Motor neuron (in vitro differentiated cells): ENCODE results near the gene ENPP5. TPM values are rescaled to one million over a fixed set of nuclear protein-coding genes. Genes with fewer than 3 reads are reported as not detected.
A peak's percentile ranks its signal among the peaks of the same experiment; 100 is the strongest.

Source experiments
- ATAC-seq, 8 experiments: fragments of 200-7000 bp; cut with Tn5 transposase; replicated peaks in 6 of 8; 2 replicates each; pipeline ENCODE4 v1.8.0; 2021; ENCODE audit warnings: mild to moderate bottlenecking in 8 of 8, moderate library complexity in 8 of 8
- H3K27ac ChIP-seq, 2 donors: fragments of 250-450 bp; sonication (Bioruptor Pico); 2 replicates each; pipeline ENCODE4 v1.9.0; 2021; ENCODE audit warnings: antibody characterized with exemption in 2 of 2, mild to moderate bottlenecking in 2 of 2, moderate library complexity in 1 of 2
- H3K4me1 ChIP-seq, 2 donors: fragments of 250-450 bp; sonication (Bioruptor Pico); replicated peaks in 1 of 2; 2 replicates each; pipeline ENCODE4 v1.6.1; 2021; ENCODE audit warnings: antibody characterized with exemption in 2 of 2, mild to moderate bottlenecking in 2 of 2, moderate library complexity in 1 of 2
- H3K4me3 ChIP-seq, 5 donors: fragments of 250-450 bp; sonication (Bioruptor Pico); 2 replicates each; pipeline ENCODE4 v1.9.0; 2021; ENCODE audit warnings: antibody characterized with exemption in 5 of 5, mild to moderate bottlenecking in 5 of 5, moderate library complexity in 4 of 5
- WGBS, 10 experiments: fragments of 450-650 bp; shearing (Covaris generic); methylation state at CpG; one replicate each; pipeline ENCODE4 v1.0.0; 2022; 5-methylcytosine and 5-hydroxymethylcytosine counted together
- in situ Hi-C, 9 experiments: fragments of 400-800 bp; cut with MboI; loops; one replicate each; pipeline ENCODE4 v1.15.0; 2021; ENCODE audit warnings: low sequenced_read_pairs in 9 of 9, low pct_unique_long_range_greater_than_20kb in 2 of 9; ENCODE audit not compliant: unreplicated experiment in 9 of 9
- total RNA-seq, 8 experiments: library from RNA; unstranded; fragments of 300-600 nt; gene quantifications; 2 replicates each; pipeline versions ENCODE4 v1.2.3 to v1.2.4, GENCODE V29; 2022

Gene ENPP5
- total RNA-seq, 8 experiments from 2014 or later: 0.17 to 5.1 (median 2.3) TPM; not detected in 2

DNA sequence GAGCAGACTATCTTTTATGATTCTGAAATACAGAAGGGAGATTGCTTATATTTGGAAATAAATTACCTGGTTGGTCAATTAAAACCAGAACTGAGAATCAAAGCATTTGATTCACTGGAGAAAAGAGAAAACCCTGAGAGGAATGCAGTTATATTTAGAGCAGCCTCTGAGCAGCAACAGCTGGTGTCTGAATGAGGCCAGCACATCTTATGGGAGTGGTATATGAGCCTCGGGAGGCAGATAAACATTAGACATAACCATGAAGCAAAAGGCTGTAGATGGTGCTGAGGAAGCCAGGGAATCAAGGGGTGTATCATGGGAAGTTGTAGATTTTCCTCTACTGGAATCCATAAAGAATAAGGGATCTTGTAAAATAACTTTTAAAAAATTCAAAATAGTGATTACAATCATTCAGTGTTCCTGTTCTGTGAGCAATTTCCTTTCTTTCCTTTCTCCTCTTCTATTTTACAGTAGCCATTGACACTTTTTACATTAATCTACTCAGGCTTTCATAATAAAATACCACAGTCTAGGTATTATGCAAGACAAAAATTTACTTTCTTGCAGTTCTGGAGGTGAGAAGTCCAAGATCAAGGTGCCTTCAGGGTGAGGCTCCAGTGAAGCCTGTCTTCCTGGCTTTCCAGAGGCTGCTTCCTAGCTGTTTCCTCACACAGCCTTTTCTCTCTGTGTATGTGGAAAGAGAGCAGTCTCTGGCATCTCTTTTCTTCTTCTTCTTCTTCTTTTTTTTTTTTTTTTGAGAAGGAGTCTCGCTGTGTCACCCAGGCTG, 32.8 kb upstream of the ENPP5 start:
- peak in 3 of 8 experiments; percentile 27 to 61 (median 54) for ATAC-seq
- in situ Hi-C loops: loop anchor here in 1 of 9 experiments (25.0 kb wide), 1 partner anchor 116 kb away; no protein-coding TSS in a partner anchor

DNA sequence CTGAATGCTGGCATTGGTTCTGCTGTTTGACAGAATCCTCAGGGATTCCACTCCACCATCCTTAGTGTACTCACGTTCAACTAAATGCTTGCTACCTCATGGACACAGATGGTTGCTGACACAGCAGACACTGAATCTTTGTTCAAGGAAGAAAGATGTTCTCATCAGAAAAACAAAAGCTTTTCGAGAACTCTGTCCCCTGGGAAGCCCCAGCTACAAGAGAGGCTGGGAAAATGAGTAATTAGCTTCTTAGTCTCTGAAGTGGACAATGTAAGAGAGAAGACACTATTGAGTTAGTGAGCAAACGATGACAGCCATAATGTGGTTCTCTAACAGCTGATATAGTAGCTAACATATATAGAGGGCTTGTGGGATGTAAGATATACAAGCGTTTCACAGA, 30.9 kb upstream of the ENPP5 start:
- peak in 4 of 8 experiments; percentile 47 to 69 (median 58) for ATAC-seq
- WGBS, 10 experiments: 0 to 80% (median 38%) methylated on average over 1 to 4 of the region's 4 CpGs; no CpG with 5 or more reads in 2 of the 10 experiments
- in situ Hi-C loops: loop anchor here in 1 of 9 experiments (25.0 kb wide), 1 partner anchor 114 kb away; no protein-coding TSS in a partner anchor
- Histone ChIP-seq H3K4me1 (peaks cover 0 to 8% of the 10 kb centered on the region in 2 donors), H3K4me3 (no peak overlapping the region), H3K27ac (no peak overlapping the region)

More for the DNA sequence above, 32.8 kb upstream of the ENPP5 start:
- Histone ChIP-seq H3K4me1 (peaks cover 0 to 8% of the 10 kb centered on the region in 2 donors), H3K27ac (no peak overlapping the region), H3K4me3 (no peak overlapping the region)
- 0 to 100% (median 70%) methylated on average over 1 to 2 of the region's 2 CpGs; no CpG with 5 or more reads in 2 of the 10 experiments for WGBS, 10 experiments

DNA sequence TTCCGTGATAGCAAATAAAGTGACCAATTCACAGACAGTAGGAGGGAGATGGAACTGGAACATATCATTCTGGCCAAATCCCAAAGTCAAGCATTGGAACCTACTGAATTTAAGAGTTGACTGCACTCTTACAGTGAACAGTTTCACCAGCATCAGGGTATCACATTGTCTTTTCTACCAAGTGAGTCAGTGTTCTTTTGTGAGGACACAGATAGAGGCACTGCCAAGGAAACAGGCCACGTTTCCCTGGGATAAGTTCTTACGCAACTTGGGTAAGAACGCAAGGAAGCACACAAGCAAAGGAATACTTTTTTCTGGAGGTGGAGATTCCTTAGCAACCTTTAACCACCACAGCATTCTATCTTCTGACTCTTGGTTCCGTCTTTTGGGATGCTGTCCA, 28.6 kb upstream of the ENPP5 start:
- ATAC-seq: peak in 1 of 8 experiments; percentile 66
- 14 to 94% (median 79%) methylated on average over 1 to 5 of the region's 5 CpGs for WGBS, 10 experiments
- in situ Hi-C loops: no loop called here
- H3K4me1 ChIP-seq: peaks cover 0 to 8% of the 10 kb centered on the region in 2 donors
- H3K4me3 ChIP-seq: no peak overlapping the region
- no peak overlapping the region for H3K27ac ChIP-seq

- in situ Hi-C loops: no loop called here
These were observed 21.2 kb upstream of the ENPP5 start for GRCh38 chr6:46191961-46192360.

GRCh38 chr6:46190889-46191288, 20.1 kb upstream of the ENPP5 start:
- no peak overlapping the region for H3K27ac ChIP-seq
- 28 to 100% (median 82%) methylated on average over 1 to 3 of the region's 4 CpGs; no CpG with 5 or more reads in 3 of the 10 experiments for WGBS, 10 experiments
- no peak for ATAC-seq
- in situ Hi-C loops: no loop called here
- no peaks in the 10 kb centered on the region for H3K4me1 ChIP-seq
- H3K4me3 ChIP-seq: no peak overlapping the region

More at GRCh38 chr6:46191961-46192360, 21.2 kb upstream of the ENPP5 start:
- 0 to 100% (median 78%) methylated on average over 1 of the region's 1 CpG; no CpG with 5 or more reads in 1 of the 10 experiments for WGBS, 10 experiments
- H3K27ac ChIP-seq: no peak overlapping the region
- no peaks in the 10 kb centered on the region for H3K4me1 ChIP-seq
- ATAC-seq: no peak
- H3K4me3 ChIP-seq: no peak overlapping the region

DNA sequence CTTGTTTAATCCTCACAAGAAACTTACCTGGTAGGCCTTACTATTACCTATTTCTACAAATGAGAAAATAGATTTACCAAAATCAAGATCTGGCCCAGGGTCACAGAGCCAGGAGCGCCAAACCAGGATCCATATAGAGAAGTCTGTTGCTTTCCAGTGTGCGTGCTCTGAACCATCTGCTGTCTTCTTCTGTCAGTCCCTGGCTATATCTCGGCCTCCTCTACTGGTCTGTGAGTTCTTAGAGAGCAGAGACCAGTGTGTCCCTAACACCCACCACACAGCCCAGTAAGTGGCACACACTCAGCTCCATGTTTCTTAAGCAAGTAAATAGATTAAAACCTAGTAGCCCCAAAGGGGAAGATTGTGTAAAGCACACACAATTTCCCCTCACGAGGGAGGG, 18.9 kb upstream of the ENPP5 start:
- Histone ChIP-seq H3K4me3 (no peak overlapping the region), H3K27ac (no peak overlapping the region), H3K4me1 (no peaks in the 10 kb centered on the region)
- ATAC-seq: no peak
- WGBS, 10 experiments: 36 to 100% (median 68%) methylated on average over 1 to 4 of the region's 4 CpGs; no CpG with 5 or more reads in 2 of the 10 experiments
- in situ Hi-C loops: no loop called here

GRCh38 chr6:46186583-46186982, 15.8 kb upstream of the ENPP5 start:
- no peak overlapping the region for H3K27ac ChIP-seq
- H3K4me3 ChIP-seq: no peak overlapping the region
- in situ Hi-C loops: no loop called here
- no peaks in the 10 kb centered on the region for H3K4me1 ChIP-seq
- WGBS, 10 experiments: 64 to 88% (median 76%) methylated on average over 1 of the region's 1 CpG; no CpG with 5 or more reads in 2 of the 10 experiments
- ATAC-seq: no peak

DNA sequence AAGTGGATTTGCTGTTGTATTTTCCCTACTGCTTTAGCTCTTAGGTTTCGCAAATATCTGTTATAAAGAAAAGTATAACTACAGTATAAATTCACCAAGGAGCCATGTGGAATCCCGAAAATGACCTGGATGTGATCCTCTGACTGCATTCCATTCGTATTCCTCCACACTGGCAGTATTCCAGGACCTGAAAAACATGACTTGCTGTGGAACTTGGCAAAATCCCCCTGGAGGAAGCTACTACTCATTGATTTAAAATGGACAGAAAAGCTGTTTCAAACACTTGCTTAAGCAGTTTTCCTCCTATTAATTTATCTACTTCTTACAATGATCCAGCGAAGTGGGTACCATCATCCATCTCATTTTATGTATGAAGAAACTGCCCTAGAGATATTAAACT, 13.3 kb upstream of the ENPP5 start:
- Histone ChIP-seq H3K4me1 (no peaks in the 10 kb centered on the region), H3K4me3 (no peak overlapping the region), H3K27ac (no peak overlapping the region)
- in situ Hi-C loops: no loop called here
- ATAC-seq: no peak
- 13 to 84% (median 45%) methylated on average over 1 to 4 of the region's 4 CpGs for WGBS, 10 experiments

DNA sequence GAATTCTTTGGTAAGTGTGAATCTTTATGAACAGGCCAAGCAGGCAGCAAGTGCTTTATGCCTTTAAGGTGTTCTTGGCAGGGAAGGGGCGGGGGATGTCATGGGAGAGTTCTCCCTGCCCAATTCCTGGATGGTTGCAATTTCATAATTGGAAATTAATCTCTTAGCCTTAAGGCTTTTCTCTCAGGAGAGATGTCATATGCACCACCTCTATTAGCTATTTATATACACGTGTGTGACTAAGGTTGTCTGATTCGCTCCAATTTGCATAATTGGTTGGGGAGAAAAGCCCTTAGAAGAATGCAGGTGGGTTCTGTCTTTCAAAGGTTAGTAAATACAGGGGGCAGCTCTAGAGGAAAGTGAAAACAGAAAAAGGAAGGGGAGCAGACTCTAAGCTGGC, 5.2 kb upstream of the ENPP5 start:
- no peak for ATAC-seq
- in situ Hi-C loops: no loop called here
- H3K4me3 ChIP-seq: no peak overlapping the region
- 40 to 100% (median 70%) methylated on average over 1 to 3 of the region's 3 CpGs; no CpG with 5 or more reads in 3 of the 10 experiments for WGBS, 10 experiments
- H3K27ac ChIP-seq: no peak overlapping the region
- H3K4me1 ChIP-seq: no peaks in the 10 kb centered on the region

GRCh38 chr6:46175446-46175845, 4.7 kb upstream of the ENPP5 start:
- WGBS, 10 experiments: 33 to 98% (median 80%) methylated on average over 1 to 4 of the region's 4 CpGs; no CpG with 5 or more reads in 1 of the 10 experiments
- in situ Hi-C loops: no loop called here
- Histone ChIP-seq H3K4me1 (no peaks in the 10 kb centered on the region), H3K4me3 (no peak overlapping the region), H3K27ac (no peak overlapping the region)
- no peak for ATAC-seq

DNA sequence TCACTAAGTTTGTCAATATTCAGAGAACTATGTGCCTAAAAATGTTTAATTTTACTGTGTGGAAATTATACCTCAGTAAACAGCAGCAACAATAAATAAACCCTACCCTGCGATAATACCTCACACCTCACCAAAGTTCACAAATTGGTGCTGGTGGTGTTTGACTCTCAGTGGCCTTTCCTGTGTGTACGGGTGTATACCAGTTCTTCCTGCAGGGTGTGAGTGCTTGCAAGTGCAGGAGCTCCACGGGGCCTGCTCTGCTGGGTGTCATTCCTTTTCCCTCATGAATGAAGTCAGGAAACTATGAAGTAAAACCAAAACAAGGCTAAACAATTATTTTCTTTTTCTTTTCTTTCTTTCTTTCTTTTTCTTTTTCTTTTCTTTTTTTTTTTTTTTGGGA, 4.1 kb upstream of the ENPP5 start:
- H3K4me1 ChIP-seq: no peaks in the 10 kb centered on the region
- in situ Hi-C loops: no loop called here
- WGBS, 10 experiments: 48 to 86% (median 73%) methylated on average over 1 to 3 of the region's 3 CpGs
- ATAC-seq: no peak
- no peak overlapping the region for H3K27ac ChIP-seq
- no peak overlapping the region for H3K4me3 ChIP-seq

- H3K4me3 ChIP-seq: no peak overlapping the region
- 11 to 100% (median 81%) methylated on average over 1 to 4 of the region's 4 CpGs for WGBS, 10 experiments
- in situ Hi-C loops: no loop called here
- no peaks in the 10 kb centered on the region for H3K4me1 ChIP-seq
- ATAC-seq: no peak
- H3K27ac ChIP-seq: no peak overlapping the region
These were observed 1.4 kb upstream of the ENPP5 start for GRCh38 chr6:46172176-46172575.

- in situ Hi-C loops: no loop called here
- Histone ChIP-seq H3K4me3 (no peak overlapping the region), H3K4me1 (no peaks in the 10 kb centered on the region), H3K27ac (no peak overlapping the region)
- WGBS, 10 experiments: 18 to 100% (median 94%) methylated on average over 3 to 5 of the region's 5 CpGs; no CpG with 5 or more reads in 1 of the 10 experiments
- ATAC-seq: no peak
These were observed 10.7 kb downstream of the ENPP5 start for GRCh38 chr6:46160102-46160501.

- no peaks in the 10 kb centered on the region for H3K4me1 ChIP-seq
- in situ Hi-C loops: no loop called here
- no peak for ATAC-seq
- no peak overlapping the region for H3K4me3 ChIP-seq
- H3K27ac ChIP-seq: no peak overlapping the region
These were observed 11.6 kb downstream of the ENPP5 start for GRCh38 chr6:46159229-46159628.
